Dendritic cell treated with granulocyte-macrophage colony-stimulating factor and Interleukin-4, amounts not matched to agents 40 ng/mL and 50 ng/mL, for 4 days (primary cell): ENCODE data around the gene ILDR2.
"Not testable (repeated sequence)": the region's sequence is repeated elsewhere in the genome, so short reads cannot be mapped to it uniquely, and the experiment has no call there.

Experiments
- H3K27ac Mint-ChIP-seq: one replicate; pipeline ENCODE4 v1.8.0; 2022; ENCODE audit warnings: mild to moderate bottlenecking, mixed read lengths
- H3K27me3 Mint-ChIP-seq: one replicate; pipeline ENCODE4 v1.8.0; 2022; ENCODE audit warnings: mild to moderate bottlenecking, mixed read lengths
- H3K36me3 Mint-ChIP-seq: one replicate; pipeline ENCODE4 v1.8.0; 2022; ENCODE audit warnings: low read depth, mixed read lengths
- H3K4me1 Mint-ChIP-seq: one replicate; pipeline ENCODE4 v1.8.0; 2022; ENCODE audit warnings: low read depth, mixed read lengths
- H3K4me3 Mint-ChIP-seq: one replicate; pipeline ENCODE4 v1.8.0; 2022; ENCODE audit warnings: mild to moderate bottlenecking, moderate library complexity, mixed read lengths
- H3K9me3 Mint-ChIP-seq: one replicate; pipeline ENCODE4 v1.8.0; 2022; ENCODE audit warnings: mixed read lengths
- intact Hi-C: fragments of 100-400 bp; cut with micrococcal nuclease; formaldehyde crosslinking; loops from one replicate; pipeline ENCODE4 v1.15.0; 2022

The ILDR2 gene

DNA sequence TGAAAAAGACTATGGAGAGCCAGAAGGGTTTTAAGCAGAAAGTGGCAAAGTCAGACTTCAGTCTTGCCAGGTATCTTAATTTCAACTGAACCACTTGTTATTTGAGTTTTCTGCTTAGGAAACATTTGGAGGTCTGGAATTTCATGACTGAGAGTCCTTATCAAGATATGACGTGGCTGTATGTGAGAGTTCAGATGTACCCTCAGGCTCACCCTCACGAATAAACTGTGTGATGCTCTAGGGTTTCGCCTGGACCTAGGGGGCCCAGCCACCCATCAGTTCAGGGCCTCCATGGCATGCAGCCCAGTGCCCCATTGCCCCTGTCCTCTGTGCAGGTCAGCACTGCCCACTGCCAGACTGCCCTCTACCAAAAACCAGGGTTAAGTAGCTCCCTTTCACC, 68.7 kb downstream of the ILDR2 start:
- intact Hi-C loops = no loop called here
- Mint-ChIP-seq H3K27me3 (no peaks in the 10 kb centered on the region), H3K4me1 (peaks cover 31% of the 10 kb centered on the region), H3K9me3 (no peaks in the 10 kb centered on the region), H3K27ac (no peak overlapping the region), H3K4me3 (no peak overlapping the region), H3K36me3 (no peaks in the 10 kb centered on the region)

DNA sequence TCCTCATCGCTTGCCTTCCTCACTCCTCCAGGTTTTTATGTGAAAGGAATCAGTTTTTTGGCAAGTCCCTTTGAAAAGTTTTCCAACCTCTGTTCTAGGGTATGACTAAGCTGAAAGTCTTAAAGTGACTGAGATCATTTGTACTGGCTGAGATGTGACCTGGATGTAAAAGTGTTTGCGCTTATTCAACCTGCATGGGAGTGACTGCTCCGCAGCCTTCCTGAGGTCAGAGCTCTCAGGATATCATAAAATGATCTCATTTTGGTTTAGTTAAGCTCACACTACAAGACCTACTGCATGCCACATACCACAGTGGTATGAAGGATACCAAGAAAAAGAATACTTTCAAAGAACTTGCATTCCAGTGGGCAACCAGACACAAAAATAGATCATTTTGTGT, 69.4 kb downstream of the ILDR2 start:
- Mint-ChIP-seq H3K27ac (no peak overlapping the region), H3K27me3 (no peaks in the 10 kb centered on the region), H3K4me1 (peaks cover 39% of the 10 kb centered on the region), H3K4me3 (no peak overlapping the region), H3K9me3 (no peaks in the 10 kb centered on the region), H3K36me3 (no peaks in the 10 kb centered on the region)
- intact Hi-C loops = no loop called here

DNA sequence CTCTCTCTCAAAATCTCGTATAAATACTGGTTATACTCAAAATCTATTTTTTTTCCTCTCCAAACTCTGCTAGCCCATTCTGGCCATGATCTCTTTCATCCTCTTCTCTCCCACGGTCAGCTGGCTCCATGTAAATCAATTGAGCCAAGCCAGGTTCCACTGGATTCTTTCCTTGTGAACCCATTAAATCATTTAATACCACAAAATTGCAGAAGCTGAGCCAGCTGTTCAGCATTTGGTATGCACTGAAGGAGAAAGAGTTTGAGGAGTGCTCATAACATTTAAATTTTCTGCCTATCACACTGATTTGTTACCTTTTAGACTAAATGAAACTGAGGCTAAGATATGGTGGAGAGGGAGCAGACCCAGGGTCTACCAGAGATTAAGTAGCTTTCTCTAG, 70.2 kb downstream of the ILDR2 start:
- intact Hi-C loops = no loop called here
- Mint-ChIP-seq H3K4me3 (no peak overlapping the region), H3K36me3 (no peaks in the 10 kb centered on the region), H3K4me1 (peaks cover 39% of the 10 kb centered on the region), H3K27me3 (no peaks in the 10 kb centered on the region), H3K9me3 (no peaks in the 10 kb centered on the region), H3K27ac (no peak overlapping the region)

DNA sequence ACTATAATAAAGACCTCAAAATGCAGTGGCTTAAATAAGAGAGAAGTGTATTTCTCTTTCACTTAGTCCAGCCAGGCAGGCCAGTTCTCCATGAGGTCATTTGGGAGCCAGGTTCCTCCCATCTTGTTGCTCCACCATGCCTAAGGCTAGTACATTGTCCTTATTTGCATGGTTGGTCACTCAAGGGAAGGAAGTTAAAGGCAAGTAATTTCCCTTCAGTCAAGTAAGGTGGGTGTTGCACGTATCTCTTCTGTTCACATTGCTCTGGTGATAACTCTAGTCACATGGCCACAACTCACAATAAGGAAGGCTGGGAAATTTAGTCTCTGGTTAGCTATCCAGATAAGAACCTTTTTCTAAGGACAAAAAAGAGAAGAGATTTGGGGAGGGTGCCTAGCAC, 72.1 kb downstream of the ILDR2 start:
- Mint-ChIP-seq H3K27ac (peak overlapping the region; percentile 16), H3K4me3 (no peak overlapping the region), H3K27me3 (no peaks in the 10 kb centered on the region), H3K4me1 (peaks cover 34% of the 10 kb centered on the region), H3K36me3 (no peaks in the 10 kb centered on the region), H3K9me3 (peaks cover 2% of the 10 kb centered on the region)
- intact Hi-C loops = no loop called here

DNA sequence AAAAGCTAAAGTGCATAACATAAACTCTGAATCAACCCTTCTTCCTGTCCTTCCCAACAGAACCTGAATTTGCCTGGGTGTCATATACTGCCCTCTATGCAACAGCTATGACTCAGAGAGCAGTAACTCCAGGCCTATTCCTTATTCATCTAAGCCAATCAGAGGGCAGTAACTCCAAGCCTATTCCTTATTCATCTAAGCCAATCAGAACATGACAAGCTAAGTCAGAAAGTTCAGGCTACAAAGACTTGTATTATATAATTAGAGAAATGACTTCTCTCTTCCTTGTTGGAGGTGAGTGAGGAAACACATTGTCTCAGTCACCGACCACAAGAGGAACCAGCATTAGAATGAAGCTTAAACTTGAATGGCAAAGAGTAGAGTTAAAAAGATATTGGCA, 73.1 kb downstream of the ILDR2 start:
- peaks cover 11% of the 10 kb centered on the region for H3K9me3 Mint-ChIP-seq
- H3K27ac Mint-ChIP-seq = peak overlapping the region; percentile 62
- no peaks in the 10 kb centered on the region for H3K27me3 Mint-ChIP-seq
- intact Hi-C loops = no loop called here
- peaks cover 28% of the 10 kb centered on the region for H3K4me1 Mint-ChIP-seq
- H3K4me3 Mint-ChIP-seq = no peak overlapping the region
- no peaks in the 10 kb centered on the region for H3K36me3 Mint-ChIP-seq

DNA sequence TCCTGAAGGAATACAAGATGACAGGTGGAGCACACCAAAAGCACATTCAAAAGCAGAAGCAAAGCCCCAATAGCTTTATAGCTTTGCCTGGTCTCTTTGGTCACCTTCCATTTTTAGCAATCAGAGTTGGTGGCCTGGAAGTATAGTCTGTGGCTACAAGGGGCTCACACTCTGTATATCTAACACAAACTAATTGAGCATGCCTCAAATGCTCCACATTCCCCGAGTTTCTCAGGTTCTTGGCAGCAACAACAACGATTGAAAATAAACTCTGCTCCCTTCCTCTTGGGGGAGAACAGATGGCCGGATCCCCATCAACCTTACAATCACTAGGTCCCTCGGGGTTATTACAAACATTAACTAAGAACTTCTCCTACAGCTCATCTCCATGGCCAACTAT, 74.4 kb downstream of the ILDR2 start:
- Mint-ChIP-seq H3K9me3 (peaks cover 18% of the 10 kb centered on the region), H3K27ac (no peak overlapping the region), H3K27me3 (no peaks in the 10 kb centered on the region), H3K4me1 (peaks cover 28% of the 10 kb centered on the region), H3K4me3 (no peak overlapping the region), H3K36me3 (no peaks in the 10 kb centered on the region)
- intact Hi-C loops = no loop called here

DNA sequence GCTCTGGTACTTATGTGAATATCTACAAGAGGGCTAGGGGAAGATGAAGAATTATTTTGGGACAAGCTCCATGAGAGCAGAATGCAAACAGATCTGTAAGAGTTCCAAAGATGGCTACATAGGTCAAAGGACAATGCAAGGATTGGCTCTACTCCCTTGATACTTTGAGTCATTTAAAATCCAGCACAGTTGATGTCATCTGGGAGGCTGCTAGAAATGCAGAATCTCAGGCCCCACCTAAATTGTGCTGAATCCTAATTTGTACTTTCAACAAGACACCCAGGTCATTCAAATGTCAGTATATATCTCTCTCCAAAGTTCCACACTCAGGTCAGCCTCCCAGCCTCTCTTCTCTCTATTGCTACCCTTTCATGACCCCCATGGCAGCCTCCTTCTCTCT, 75.6 kb downstream of the ILDR2 start:
- Mint-ChIP-seq H3K27me3 (no peaks in the 10 kb centered on the region), H3K27ac (no peak overlapping the region), H3K4me3 (no peak overlapping the region), H3K36me3 (no peaks in the 10 kb centered on the region), H3K4me1 (peaks cover 28% of the 10 kb centered on the region), H3K9me3 (peaks cover 18% of the 10 kb centered on the region)
- intact Hi-C loops = no loop called here

DNA sequence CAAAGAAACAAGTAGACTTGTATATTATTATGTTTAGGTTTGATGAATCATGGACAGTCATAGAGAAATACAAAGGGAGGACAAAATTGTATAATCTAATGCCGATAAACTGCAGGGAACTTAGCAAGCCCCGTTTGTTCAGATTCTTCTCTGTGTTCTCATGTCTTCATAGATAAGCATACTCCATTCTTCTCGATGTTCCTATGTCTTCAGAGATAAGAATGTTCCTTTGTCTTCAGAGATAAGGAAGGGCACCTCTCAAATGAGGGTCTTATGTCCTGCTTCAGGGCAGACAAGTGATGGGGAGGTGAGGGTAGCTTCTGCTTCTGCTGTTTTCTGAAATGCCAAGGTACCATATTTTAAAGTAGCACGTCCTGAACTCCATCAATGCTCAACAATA, 79.6 kb downstream of the ILDR2 start:
- no peaks in the 10 kb centered on the region for H3K4me1 Mint-ChIP-seq
- no peak overlapping the region for H3K27ac Mint-ChIP-seq
- no peaks in the 10 kb centered on the region for H3K36me3 Mint-ChIP-seq
- peaks cover 1% of the 10 kb centered on the region for H3K27me3 Mint-ChIP-seq
- peaks cover 18% of the 10 kb centered on the region for H3K9me3 Mint-ChIP-seq
- no peak overlapping the region for H3K4me3 Mint-ChIP-seq
- intact Hi-C loops = no loop called here

DNA sequence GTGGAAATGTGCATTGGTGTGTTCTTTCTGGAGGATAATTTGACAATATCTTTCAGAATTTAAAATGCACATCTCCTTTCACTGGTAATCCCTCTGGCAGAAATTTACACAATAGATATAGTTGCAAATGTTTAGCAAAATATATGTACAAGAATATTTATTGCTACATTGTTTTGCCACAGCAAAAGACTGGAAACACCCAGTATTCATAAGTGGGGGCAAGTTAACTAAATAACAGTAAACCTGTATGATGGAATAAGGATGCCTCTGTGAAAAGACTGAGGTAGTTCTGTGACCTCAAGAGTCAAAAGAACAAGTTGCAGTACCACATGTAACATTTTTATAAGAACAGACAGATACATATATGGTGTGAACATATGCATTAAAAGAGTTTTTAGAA, 85.6 kb downstream of the ILDR2 start:
- Mint-ChIP-seq H3K27me3 (peaks cover 9% of the 10 kb centered on the region), H3K36me3 (no peaks in the 10 kb centered on the region), H3K4me3 (no peak overlapping the region), H3K9me3 (no peaks in the 10 kb centered on the region), H3K27ac (no peak overlapping the region), H3K4me1 (no peaks in the 10 kb centered on the region)
- intact Hi-C loops = no loop called here

DNA sequence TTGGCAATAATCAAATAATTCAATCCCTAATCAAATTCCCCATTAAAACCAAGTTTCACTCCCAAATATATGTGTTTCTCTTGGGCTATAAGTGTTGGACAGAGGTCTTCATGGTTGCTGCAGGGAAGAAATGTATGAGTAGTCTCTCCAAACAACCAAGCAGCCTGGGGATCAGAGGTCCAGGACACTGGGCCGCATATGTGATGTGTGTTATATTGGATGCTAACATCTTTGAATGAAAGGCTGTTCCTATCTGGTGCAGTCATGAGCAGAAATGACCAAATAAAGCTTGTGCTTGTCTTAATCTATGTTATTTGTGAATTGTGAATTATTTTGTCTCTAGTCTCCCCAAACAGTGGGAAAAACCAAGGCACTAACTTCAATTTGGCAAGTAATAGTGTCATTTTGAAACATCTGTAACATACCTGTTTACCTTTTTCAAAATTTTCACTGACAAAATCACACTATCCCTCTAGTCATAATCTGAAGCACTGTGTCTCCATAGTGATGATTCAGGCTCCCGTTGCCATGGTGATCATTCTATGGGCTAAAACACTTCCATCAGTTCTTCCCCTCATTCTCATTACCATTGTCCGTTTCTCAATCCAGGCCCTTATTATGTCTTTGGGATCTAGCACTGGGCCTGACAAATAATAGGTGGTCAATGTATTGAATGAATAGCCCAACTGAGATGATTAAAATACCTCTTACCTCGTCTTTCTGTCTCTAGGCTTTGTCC, 86.8 kb downstream of the ILDR2 start:
- no peak overlapping the region for H3K4me3 Mint-ChIP-seq

DNA sequence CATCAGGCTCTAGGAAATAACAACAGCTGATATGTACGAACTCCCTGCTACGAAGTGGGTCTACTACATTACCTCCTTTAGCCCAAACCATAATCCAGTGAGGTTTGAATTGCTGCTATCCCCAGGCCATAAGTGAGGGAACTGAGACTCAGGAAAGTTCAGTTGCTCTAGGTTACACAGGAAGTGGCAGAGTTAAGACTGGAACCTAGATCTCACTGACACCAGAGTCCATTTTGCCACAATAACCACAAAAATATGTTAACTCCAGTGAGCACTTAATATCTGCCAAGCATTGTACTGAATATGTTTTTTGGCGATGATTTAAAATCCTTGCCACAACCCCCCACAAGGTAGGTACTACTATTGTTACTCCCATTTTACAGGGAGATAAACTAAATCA, 90.4 kb downstream of the ILDR2 start:
- Mint-ChIP-seq H3K36me3 (no peaks in the 10 kb centered on the region), H3K4me1 (peaks cover 10% of the 10 kb centered on the region), H3K4me3 (no peak overlapping the region), H3K27ac (no peak overlapping the region), H3K27me3 (peaks cover 23% of the 10 kb centered on the region), H3K9me3 (no peaks in the 10 kb centered on the region)
- intact Hi-C loops = no loop called here

More for the DNA sequence above, 86.8 kb downstream of the ILDR2 start:
- Mint-ChIP-seq H3K9me3 (no peaks in the 10 kb centered on the region), H3K27me3 (peaks cover 22% of the 10 kb centered on the region), H3K36me3 (no peaks in the 10 kb centered on the region), H3K27ac (no peak overlapping the region), H3K4me1 (peaks cover 10% of the 10 kb centered on the region)
- intact Hi-C loops = no loop called here

DNA sequence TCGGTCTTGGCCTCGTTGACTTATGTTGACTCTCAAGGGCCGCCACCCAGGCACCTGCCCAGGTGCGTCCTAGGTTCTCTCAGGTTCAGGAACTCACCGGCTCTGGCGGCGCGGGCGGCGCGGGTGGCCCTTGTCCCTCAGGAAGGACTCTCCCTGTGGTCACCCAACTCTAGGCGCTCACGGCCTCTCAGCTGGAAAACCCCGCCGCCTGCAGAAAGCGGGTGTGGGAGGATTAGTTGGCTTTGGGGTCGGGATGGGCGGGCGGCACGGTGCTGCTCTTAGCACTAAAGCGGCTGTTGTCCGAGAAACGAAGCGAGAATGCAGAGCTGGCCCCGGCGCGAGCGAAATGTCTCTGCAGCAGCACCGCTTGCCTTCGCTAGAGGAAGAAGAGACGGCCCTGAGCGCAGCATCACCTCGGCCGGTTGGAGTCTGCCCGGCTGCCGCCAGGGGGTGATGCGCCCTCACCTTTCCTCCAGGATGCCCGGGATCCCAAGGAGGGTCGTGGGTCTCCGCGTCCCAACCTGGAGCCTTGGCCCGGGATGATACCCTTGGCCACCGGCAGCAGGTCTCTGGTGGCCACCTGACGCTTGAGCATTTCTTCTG, 91.2 kb downstream of the ILDR2 start:
- Mint-ChIP-seq H3K36me3 (no peaks in the 10 kb centered on the region), H3K27ac (no peak overlapping the region), H3K9me3 (no peaks in the 10 kb centered on the region), H3K27me3 (peaks cover 23% of the 10 kb centered on the region), H3K4me3 (peak overlapping the region; percentile 51), H3K4me1 (peaks cover 10% of the 10 kb centered on the region)
- intact Hi-C loops = no loop called here

DNA sequence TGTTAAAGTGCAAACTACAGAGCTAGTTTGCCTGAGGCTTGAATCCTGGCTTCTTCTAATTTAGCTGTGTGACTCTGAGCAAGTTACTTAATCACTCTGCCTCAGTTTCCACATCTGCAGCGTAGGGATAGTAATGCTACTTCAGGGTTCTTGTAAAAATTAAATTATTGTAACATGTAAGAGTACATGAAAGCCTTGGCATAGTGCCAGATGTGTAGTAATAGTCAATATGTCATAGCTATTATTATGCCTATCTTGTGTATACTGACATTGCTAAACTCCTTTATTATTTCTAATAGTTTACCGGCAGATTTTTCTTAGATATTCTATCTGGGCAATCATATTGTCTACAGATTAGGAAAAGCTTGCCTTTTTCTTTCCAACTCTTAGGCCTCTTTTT, 92.4 kb downstream of the ILDR2 start:
- H3K4me3 Mint-ChIP-seq = no peak overlapping the region
- no peaks in the 10 kb centered on the region for H3K9me3 Mint-ChIP-seq
- H3K27me3 Mint-ChIP-seq = peaks cover 23% of the 10 kb centered on the region
- H3K4me1 Mint-ChIP-seq = peaks cover 10% of the 10 kb centered on the region
- intact Hi-C loops = no loop called here
- no peaks in the 10 kb centered on the region for H3K36me3 Mint-ChIP-seq
- no peak overlapping the region for H3K27ac Mint-ChIP-seq

DNA sequence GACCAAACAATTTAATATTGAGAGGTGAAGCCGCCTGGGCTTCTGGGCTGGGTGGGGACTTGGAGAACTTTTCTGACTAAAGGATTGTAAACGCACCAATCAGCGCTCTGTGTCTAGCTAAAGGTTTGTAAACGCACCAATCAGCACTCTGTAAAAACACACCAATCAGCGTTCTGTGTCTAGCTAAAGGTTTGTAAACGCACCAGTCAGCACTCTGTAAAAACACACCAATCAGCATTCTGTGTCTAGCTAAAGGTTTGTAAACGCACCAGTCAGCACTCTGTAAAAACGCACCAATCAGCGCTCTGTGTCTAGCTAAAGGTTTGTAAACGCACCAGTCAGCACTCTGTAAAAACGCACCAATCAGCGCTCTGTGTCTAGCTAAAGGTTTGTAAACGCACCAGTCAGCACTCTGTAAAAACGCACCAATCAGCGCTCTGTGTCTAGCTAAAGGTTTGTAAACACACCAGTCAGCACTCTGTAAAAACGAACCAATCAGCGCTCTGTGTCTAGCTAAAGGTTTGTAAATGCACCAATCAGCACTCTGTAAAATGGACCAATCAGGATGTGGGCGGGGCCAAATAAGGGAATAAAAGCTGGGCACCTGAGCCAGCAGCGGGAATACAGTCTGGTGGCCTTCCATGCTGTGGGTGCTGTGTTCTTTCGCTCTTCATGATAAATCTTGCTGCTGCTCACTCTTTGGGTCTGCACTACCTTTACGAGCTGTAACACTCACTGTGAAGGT, 97.0 kb downstream of the ILDR2 start:
- H3K4me3 Mint-ChIP-seq, H3K36me3 Mint-ChIP-seq, H3K9me3 Mint-ChIP-seq, intact Hi-C loops, H3K27me3 Mint-ChIP-seq, H3K27ac Mint-ChIP-seq: not testable (repeated sequence)
- H3K4me1 Mint-ChIP-seq = peaks cover 12% of the 10 kb centered on the region
